ENCODE results near the gene APOL6.

Gene APOL6, protein sequence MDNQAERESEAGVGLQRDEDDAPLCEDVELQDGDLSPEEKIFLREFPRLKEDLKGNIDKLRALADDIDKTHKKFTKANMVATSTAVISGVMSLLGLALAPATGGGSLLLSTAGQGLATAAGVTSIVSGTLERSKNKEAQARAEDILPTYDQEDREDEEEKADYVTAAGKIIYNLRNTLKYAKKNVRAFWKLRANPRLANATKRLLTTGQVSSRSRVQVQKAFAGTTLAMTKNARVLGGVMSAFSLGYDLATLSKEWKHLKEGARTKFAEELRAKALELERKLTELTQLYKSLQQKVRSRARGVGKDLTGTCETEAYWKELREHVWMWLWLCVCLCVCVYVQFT

DNA sequence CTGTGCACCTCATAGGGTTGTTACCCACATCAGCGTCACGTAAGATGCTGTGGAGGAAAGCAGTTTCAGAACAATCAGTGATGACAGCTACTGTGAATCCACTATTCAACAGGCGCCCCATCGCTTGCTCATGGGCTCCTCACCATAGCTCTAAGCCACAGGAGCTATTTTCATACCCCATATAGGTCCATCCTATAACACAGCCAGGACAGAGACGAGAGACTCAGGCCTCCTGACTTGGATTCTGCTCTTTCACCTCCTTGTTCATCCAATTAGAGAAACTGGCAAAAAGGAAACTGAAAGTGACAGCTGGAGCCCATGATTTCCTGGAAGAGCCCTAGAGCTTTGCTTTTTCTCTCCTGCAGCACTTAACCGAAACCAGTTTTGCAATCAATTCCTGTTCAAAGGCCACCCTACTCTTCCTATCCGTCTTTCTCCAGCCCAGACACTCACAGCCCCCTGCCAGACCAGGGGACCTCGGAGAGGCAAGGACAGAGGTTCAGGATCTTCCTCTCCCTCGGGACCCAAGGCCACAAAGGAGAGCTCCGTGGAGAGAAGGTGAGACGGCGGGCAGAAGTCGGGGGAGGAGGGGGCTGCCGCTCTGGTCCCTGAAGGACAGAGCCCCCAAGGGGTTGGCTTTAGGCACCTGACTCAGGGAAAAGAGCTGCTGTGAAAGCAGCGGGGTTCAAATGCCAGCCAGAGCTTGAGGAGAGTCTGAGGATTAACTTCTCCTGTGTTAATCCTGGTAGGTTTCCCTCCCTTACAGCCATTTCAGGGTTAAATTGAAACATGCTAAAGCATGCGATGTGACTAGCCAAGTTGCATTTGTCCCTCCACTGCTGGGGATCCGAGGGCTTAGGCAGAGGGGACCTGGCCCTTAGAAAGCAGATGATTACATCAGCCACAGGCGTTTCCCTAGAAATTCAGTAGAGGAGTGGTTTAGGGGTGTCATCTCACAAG lies at the start of gene APOL6:
Gene APOL6 (plus strand): TSS at position 381 of the 960 bp plus-strand sequence. CDS start 7,980 bp downstream, outside the sequence.
- peak; percentile 70 for DNase-seq

DNA sequence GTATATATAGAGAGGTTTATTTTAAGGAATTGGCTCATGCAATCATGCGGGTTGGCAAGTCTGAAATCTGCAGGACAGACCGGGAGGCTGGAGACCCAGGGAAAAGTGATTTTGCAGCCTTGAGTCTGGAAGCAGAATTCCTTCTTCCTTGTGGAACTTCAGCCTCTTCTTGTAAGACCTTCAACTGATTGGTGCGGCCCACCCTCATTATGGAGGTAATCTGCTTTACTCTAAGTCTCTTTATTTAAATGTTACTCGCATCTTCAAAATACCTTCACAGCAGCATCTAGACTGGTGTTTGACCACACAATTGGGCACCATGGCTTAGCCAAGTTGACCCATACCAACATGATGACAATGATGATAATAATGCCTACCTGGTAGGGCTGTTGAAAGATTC lies 48.9 kb upstream of the APOL6 start:
- no peak for DNase-seq

DNA sequence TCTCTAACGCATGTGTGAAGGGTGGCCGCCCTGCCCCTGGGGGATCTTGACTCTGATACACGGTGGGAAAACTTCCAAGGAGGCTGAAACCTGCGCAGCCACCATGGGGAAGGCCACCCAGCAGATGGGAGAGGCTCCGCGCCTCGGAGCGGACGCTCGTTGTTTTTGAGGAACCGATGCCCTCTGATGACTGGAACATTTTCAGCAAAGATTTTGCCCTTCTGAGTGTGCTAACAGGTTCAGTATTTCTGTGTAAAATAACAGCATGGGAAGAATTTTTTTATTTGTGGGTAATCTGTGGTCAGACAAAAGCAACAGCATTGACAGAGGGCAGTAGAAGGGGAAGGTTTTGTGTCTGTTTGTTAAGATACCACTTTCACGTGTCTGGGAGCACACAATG lies 47.8 kb upstream of the APOL6 start:
- DNase-seq = no peak

DNA sequence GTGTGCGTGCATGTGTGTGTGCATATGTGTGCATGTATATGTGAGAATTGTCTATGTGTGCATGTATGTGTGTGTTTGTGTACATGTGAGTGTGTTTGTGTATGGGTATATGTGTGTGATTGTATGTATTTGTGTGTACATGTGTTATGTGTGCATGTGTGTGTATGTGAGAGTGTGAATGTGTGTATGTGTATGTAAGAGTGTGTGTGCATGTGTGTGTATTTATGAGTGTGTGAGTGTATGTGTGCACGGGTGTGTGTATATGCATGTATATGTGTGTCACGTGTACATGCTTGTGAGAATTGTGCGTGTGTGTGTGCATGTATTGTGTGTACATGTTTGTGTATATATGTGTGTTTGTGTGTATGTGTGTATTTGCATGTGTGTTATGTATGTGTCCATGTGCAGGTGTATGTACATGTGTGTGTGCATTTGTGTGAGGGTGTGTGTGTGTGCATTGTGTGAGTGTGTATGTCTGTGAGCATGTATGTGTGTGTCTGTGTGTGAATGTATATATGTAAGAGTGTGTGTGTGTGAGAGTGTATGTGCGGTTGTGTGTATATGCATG lies 47.1 kb upstream of the APOL6 start:
- no peak for DNase-seq

DNA sequence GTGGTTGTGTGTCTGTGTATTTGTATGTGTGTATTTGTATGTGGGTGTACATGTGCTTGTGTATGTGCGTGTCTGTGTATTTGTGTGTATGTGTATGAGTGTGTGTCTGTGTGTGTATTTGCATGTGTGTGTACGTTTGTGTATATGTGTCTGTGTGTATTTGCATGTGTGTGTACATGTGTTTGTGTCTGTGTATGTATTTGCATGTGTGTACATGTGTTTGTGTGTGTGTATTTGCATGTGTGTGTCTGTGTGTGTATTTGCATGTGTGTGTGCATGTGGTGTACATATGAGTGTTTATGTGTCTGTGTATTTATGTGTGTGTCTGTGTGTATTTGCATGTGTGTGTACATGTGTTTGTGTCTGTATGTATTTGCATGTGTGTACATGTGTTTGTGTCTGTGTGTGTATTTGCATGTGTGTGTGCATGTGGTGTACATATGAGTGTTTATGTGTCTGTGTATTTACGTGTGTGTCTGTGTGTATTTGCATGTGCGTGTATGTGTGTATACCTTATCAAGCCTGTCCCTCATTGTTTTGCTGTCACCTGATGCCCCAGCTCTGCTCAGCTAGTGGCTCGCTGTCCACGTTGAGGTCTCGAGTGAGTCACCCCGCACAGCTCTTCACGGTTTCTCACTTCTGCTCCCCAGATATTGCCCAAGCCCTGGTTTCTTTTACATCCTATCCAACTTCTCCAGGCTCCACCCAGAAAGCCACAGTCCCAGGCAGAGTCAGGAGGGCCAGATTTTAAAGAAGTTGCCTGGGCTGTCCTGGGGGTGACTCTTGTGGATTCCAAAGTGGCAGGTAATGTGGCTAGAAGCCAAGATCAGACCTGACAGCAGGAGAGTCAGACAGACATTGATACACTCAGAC lies 46.3 kb upstream of the APOL6 start:
- no peak for DNase-seq

DNA sequence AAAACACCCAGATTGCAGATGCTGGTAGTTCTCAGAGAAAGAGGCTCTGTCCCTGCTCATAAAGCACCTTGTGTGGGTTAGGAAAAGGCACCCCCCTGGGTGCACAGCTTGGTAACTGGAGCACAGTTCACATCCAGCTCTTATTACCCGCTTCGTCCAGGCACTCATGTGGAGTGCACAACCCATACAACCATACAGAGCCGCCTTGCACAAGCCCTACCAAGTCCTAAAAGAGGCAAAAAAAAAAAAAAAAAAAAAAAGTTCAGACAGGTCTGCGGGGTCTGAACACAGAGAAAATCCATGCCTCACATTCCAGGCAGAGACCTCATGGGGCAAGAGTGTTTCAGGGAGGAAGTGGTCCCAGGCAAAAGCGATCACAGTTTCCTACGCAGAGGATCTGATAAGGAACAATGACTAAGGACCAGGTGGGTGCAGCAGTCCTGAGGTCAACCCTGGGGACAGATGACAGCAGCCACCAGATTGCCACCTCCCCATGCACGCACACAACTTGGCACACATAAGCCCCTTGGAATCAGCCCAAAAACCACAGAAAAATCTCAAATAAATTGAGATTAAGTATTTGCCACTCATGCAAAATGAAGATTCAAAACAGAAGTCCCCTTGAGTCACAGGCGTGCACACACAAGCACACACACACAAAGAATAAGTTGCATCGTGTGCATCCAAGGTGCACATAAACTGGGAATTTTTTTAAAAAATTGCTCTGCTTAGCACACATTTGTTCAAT lies 43.5 kb upstream of the APOL6 start:
- DNase-seq = peak; percentile 32

DNA sequence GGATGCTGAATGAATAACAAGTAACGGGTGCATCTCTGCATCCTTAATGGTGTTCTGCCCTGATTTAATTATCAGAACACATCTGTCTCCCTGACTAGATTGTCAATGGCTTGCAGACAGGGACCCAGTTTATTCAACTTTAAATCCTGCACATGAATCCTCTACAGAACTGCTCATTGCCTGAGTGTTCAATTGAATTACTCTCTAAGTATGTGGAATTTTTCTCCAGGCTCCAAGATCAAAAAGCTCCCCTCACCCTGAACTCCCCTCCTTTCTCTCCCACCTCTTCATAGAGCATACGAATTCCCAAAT lies 42.9 kb upstream of the APOL6 start:
- DNase-seq = no peak

DNA sequence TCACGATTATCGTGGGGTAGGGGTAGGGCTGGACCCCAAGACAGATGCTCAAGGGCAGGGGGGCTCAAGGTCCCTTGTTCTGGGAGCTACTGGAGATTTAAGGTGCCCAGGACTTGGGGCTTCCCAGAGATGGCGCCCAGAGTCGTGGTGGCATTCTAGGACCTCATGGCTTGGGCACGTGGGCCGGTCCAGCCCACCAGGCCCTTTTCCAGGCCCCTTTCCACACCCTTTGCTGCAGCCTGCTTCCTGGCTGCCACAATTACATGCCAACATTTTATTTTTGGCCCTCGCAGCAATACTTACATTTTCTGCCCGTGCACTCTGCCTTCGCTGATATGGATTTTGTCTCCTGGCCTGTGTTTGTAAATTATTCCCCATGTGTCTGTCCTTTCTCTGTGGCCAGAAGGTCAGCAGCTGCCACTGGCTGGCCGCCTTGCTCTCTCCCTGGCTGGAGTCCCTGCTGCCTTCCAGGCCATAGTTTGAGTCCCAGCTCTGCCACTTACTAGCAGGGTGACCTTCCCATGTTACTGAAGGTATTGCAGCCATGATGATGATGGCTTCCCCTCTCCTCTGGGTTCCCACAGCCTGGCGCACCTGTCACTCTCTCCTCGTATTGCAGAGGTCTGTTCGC lies 42.3 kb upstream of the APOL6 start:
- no peak for DNase-seq

DNA sequence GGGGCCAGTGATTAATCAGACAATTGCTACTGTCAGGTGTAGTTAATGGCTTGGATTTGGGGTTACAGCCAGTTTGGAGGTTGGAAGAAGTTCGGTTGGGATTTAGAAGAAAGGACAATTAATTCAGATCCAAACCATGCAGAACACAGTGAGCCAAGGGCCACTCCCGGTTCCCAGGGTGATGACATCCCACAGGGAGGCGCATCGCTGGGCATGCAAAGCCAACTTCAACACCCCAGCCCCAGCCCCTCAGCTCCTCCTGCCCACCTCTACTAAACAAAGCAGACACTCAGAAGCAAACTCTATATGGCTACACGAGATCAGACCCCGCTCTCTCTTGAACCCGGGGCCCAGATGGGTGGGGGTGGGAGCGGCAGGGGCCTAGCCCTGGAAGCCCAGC lies 41.3 kb upstream of the APOL6 start:
- no peak for DNase-seq

DNA sequence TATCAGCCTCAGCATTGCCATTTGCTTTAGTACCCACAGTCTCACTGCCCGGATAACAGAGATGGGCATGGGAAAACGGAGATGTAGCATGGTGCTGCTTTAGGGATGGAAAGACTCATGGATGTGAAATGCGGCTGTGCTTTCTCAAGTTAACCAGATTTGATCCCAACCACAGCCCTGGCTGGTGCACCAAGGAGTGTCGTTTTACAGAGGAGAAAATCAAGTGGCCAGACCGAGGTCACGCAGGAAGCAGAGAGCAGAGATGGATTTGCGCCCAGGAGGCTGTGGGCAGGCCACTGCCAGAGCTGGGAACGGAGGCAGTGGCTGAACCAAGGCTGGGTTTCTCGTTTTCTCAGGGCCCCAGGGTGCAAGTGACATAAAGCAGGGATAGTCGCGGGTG lies 40.2 kb upstream of the APOL6 start:
- DNase-seq = no peak

DNA sequence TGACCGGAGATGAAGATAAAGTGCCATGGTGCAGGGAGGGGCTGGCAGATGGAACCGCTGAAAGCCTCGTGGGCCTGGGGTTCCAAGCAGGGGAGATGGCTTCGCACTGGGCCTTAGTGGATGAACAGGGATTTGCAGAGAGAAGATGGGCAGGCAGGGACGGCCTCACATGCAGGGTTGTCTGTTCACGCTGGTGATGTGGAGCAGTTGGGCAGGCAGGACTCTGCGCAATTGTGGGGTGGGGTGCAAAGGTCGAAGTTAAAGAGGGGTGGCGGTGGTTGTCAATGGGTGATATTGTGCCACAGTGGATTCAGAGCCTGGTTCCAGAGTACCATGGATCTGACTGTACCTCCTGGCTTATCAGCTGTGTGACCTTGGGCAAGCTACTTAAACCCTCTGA lies 39.0 kb upstream of the APOL6 start:
- DNase-seq = no peak

DNA sequence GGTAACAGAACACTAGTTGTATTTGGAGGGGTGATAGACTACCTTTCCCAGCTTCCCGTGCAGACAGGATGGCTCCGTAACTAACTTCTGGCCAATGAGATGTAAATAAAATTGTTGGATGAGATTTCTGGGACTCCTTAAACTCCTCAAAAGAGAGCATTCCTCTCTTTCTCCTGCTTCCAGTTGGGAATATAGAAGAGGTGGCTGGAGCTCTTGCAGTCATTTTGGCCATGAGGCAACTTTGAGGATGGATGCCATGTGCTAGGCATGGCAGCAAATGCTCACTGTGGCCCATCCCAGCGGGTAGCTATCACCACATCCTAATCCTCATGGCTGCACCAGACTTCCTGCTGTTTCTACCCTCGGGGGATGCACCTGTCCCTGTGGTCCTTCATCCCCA lies 38.5 kb upstream of the APOL6 start:
- no peak for DNase-seq

DNA sequence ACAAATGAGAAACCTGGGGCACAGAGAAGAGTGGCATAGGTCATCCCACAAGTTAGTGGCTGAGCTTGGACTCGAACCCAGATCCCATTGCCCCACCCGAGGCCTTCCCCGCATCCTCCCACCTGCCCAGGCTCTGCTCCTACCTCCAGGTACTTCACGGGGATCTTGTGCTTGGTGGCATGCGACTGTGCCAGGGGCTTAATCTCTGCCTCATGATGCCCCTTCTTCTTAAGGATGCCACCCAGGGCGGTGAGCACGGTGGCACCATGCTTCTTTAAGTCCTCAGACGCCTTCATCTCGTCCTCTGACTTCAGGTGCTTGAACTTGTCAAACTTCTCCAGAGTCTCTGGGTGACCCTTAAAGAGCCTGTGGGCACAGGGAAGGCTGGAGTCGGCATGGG lies 37.5 kb upstream of the APOL6 start:
- no peak for DNase-seq

DNA sequence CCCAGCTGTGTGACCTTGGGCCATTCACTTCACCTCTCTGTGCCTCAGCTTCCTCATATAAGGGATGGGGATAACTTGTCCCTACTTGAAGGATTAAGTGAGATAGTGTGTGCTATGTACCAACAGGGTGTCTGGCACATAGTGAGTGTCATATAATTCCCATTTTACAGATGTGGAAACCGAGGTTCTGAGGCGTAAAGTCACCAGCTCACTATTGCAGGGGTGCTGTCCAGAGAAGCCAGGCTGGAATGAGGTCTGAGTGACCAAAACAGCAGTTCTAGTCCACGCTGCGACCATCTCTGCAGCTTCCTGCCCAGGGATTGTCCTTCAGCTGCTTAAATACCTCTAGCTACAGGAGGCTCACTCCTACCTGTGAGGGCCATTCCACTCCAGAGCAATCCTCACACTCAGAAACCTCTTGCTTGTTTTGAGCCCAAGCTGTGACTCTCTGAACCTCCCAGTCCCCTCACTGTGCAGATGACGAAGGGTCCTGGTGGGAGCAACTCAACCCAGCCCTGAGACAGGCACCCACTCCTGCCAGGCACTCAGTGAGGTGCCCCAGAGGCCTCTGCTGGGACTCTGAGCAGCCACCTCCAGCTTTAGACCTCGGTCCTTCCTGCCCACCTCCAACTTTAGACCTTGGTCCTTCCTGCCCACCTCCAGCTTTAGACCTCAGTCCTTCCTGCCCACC lies 36.9 kb upstream of the APOL6 start:
- DNase-seq = no peak

DNA sequence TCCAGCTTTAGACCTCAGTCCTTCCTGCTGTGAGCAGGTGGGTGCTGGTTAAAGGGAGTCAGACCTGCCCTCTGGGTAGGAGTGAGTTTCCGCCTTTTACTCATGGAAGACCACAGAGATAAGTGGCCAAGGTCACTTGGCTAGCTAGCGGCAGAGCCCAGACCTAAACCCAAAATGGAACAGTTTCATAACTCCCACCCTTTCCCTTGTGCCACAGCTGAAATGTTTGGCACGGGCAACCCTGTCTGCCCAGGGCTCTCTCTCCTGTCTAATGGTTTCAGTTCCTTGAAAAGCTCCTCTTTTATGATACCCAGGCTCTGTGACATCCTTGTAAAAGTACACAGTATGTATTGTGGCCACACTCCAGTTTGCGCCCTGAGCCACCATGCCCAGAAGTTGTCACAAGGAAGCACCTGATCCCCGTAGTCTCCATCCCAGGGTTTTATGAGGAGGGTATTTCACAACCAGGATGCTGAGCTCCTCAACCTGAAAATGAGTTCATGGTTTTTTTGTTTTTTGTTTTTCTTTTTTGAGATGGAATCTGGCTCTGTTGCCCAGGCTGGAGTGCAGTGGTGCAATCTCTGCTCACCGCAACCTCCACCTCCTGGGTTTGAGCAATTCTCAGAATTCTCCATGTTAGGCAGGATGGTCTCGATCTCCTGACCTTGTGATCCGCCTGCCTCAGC lies 36.2 kb upstream of the APOL6 start:
- no peak for DNase-seq

DNA sequence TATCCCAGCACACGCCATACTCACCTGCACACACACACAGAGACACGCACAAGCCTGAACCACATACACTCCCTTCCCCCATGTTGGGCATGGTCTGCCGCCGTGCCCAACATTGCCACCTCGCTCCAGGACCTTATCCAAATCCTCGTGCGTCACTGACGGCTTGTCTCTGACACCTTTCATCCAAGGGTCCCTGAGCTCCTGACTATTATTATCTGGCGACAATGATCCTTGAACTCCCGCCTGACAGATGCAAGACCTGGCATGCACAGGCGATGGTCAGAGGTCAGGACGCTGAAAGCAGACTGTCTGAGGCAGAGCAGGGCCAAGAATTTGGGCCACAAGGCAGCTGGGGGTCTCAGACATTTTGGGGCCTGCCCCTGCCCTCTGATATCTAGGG lies 35.3 kb upstream of the APOL6 start:
- DNase-seq = no peak

DNA sequence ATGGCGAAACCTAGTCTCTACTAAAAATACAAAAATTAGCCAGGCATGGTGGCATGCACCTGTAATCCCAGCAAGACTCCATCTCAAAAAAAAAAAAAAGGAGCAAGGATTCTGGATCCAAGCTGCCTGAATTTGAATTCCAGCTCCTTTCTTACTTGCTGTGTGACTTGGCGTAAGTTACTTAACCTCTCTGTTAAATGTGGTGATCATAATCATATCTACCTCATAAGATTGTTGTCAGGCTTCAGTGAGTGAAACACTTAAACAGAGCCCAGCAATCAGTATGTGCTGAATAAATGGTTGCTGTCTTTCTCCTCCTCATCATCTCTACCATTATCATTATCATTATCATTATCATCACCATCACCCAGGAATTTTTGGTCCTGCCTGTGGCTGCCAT lies 33.8 kb upstream of the APOL6 start:
- no peak for DNase-seq

DNA sequence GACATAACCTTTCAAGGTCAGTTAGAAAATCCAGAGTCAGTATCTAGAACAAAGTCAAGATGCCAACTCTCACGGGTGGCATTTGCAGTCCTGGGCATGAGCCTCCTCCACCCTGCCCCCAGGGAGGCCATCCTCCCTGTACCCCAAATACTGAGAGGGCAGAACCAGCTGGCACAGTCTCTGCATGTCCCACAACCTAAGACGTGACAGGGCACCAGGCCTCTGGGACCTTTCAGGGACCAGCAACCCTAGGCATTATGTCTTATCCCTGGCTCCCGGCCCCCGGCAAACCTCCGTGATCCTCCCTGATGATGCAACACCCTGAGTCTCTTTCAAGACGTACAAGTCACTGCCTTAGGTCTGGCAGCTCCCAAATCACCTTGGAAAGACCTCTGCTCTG lies 33.1 kb upstream of the APOL6 start:
- no peak for DNase-seq

DNA sequence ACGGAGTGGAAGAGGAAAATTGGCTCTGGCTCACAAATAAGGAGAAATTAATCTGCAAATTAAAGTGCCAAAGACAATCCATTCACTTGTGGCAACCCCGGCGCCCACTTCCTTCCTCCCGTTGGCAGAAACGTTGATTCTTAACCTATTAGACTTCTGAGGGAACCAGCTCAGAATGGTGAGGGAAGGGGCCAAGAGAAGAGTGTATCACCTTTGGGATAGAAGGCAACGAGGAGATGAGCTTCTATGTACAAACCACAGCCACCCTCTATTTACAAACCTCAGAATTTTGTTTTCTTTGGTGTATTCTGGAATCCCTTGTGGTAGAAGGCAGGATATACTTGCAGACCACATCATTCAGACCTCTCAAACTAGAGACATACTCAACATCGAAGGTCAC lies 32.2 kb upstream of the APOL6 start:
- no peak for DNase-seq

DNA sequence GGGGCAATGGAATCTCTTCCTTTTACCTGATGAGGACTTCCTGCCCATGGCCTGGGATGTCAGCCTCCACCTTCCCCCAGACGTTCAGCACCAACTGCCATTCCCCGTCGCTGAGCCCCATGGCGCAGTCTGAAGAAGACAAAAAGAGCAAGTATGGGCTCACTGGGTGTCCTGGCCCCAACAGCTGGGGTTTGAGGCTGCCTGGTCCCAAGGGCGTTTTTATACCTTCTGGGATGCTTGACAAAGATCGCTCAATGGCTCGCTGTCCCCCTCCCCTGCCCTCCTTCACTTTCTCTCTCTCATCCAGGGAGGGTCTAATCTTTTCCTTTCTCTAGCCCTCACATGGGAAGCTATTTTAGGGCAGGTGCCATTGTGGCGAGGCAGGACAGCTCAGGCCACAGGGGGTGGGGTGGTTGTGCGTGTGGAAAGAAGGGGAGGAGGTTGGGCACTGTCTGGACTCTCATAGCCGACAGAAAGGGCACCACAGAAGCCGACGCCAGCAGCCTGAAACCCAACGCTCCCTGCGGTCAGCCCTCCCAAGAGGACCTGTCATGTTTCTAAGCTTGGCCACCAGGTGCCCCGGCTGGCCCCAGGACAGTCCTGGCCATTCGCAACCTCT lies 31.0 kb upstream of the APOL6 start, which contains the start of gene MB:
Gene MB (minus strand): TSS at position 193 of the 619 bp plus-strand sequence. CDS start 72 bp downstream, at position 121.
- no peak for DNase-seq
